ENCODE results near the gene TPST2.

TPST2 gene

DNA sequence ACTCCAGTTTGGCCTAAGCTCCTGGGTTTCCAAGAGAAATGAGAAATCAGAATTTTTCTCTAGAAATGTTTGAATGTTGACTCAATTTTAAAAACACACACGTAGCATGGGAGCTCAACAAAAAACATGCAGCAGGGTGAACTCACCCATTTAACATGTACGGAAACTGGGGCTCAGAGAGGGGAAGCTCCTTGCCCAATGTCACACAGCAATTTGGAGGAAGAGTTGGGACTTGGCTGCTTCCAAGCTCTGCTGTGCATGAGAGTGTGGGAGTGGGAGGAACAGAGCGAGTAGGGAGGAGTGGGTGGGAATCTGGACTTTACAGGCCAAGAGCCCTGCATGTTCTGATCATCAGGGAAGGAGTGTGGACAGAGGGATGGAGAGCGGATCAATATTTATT lies 5.9 kb downstream of the TPST2 start:
- TF ChIP-seq TAF1 (IDR thresholded peaks at IDR 0.05; ENCODE audit: borderline replicate concordance, insufficient read depth, low read length) (no peak), SIN3A (IDR thresholded peaks at IDR 0.05; ENCODE audit: borderline replicate concordance, insufficient read depth, low read length) (no peak)

DNA sequence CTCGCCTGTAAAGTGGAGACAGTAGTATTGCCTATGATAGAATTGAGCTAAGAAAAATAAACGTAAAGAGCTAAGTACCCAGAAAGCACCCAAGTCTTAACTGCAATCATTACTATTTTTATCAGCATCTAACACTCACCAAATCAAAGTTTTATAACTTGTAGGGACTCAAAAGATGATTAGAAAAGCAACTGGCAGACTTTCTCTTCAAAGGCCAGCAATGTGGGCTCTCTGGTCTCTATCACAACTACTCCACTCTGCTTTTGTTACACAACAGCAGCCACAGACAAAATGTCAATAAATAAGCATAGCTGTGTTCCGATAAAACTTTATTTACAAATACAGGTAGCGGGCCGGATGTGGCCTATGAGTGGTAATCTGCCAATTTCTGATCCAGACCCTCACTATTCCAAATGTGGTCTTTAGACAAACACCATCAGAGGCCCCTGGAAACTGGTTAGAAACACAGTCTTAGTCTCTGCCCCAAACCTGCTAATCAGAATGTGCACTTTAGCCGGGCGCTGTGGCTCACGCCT lies 8.2 kb downstream of the TPST2 start:
- TF ChIP-seq TAF1 (IDR thresholded peaks at IDR 0.05; ENCODE audit: borderline replicate concordance, insufficient read depth, low read length) = no peak
- TF ChIP-seq, protein P1, sequence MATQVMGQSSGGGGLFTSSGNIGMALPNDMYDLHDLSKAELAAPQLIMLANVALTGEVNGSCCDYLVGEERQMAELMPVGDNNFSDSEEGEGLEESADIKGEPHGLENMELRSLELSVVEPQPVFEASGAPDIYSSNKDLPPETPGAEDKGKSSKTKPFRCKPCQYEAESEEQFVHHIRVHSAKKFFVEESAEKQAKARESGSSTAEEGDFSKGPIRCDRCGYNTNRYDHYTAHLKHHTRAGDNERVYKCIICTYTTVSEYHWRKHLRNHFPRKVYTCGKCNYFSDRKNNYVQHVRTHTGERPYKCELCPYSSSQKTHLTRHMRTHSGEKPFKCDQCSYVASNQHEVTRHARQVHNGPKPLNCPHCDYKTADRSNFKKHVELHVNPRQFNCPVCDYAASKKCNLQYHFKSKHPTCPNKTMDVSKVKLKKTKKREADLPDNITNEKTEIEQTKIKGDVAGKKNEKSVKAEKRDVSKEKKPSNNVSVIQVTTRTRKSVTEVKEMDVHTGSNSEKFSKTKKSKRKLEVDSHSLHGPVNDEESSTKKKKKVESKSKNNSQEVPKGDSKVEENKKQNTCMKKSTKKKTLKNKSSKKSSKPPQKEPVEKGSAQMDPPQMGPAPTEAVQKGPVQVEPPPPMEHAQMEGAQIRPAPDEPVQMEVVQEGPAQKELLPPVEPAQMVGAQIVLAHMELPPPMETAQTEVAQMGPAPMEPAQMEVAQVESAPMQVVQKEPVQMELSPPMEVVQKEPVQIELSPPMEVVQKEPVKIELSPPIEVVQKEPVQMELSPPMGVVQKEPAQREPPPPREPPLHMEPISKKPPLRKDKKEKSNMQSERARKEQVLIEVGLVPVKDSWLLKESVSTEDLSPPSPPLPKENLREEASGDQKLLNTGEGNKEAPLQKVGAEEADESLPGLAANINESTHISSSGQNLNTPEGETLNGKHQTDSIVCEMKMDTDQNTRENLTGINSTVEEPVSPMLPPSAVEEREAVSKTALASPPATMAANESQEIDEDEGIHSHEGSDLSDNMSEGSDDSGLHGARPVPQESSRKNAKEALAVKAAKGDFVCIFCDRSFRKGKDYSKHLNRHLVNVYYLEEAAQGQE (IDR thresholded peaks at IDR 0.05; ENCODE audit: insufficient read depth in 1 of 2, low read depth in 2 of 2, low read length in 2 of 2) = no peak
- TF ChIP-seq SIN3A (IDR thresholded peaks at IDR 0.05; ENCODE audit: borderline replicate concordance, insufficient read depth, low read length) = no peak

DNA sequence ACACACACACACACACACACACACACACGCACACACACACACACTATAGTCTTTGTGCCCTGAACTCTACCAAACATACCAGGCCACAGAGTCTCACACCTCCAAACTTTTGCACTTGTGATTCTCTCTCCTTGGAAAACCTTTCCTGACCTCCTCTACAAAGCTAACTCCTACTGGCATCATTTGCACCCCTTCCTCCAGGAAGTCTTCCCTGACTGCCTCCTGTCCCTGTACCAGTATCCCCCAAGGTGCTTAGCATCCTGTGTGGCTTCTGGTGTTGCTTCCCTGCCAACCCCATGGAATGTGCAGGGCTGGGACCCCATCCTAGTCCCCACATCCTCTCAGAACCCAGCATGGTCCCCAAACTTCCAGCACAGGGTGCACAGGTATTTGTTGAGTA lies 8.9 kb downstream of the TPST2 start:
- no peak for TF ChIP-seq TAF1 (IDR thresholded peaks at IDR 0.05; ENCODE audit: borderline replicate concordance, insufficient read depth, low read length)
- TF ChIP-seq SIN3A (IDR thresholded peaks at IDR 0.05; ENCODE audit: borderline replicate concordance, insufficient read depth, low read length) = no peak
- TF ChIP-seq, protein P1 (IDR thresholded peaks at IDR 0.05; ENCODE audit: insufficient read depth in 1 of 2, low read depth in 2 of 2, low read length in 2 of 2) = no peak
- TF ChIP-seq POLR2AphosphoS5 (IDR thresholded peaks at IDR 0.05; ENCODE audit: low read depth, low read length) = no peak
- no peak for TF ChIP-seq FOXP2 (optimal IDR thresholded peaks at IDR 0.05; ENCODE audit: borderline replicate concordance, extremely low read depth, extremely low read length, insufficient read depth)

DNA sequence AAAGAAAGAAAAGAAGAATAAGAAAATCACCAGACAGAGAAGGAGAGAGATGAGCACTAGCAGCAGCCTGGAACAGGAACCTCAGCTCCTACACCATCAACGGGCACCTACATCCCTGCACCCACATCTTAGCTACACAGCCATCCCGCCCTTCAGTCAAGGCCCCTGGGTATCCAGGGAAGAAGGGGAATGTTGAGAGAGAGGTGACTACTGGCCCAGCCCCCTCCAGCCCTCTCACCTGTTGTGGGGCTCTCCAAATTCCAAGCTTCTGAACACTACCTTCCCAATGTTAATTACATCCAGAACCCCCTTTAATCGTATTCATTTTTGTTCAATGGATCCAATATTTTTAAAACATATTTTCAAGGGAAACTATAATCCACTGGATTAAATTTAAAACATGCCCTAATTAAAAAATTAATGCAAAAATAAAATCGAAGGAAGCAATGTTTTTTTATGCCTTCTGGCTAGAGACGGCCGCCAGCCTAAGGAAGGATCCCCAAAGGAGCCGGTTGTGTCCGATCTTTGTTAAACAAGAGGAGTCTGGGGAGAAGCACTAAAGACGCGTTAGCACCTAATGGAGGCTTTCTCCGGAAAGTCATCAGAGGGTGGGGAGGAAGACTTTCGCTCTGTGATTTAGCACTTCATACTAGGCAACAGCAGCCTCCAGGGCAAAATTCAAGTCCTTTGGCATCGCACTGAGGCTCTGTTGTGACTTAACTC lies 9.5 kb downstream of the TPST2 start:
- TF ChIP-seq TAF1 (IDR thresholded peaks at IDR 0.05; ENCODE audit: borderline replicate concordance, insufficient read depth, low read length) (no peak), SIN3A (IDR thresholded peaks at IDR 0.05; ENCODE audit: borderline replicate concordance, insufficient read depth, low read length) (no peak), FOXP2 (optimal IDR thresholded peaks at IDR 0.05; ENCODE audit: borderline replicate concordance, extremely low read depth, extremely low read length, insufficient read depth) (no peak), POLR2AphosphoS5 (IDR thresholded peaks at IDR 0.05; ENCODE audit: low read depth, low read length) (no peak)
- TF ChIP-seq, protein P1 (IDR thresholded peaks at IDR 0.05; ENCODE audit: insufficient read depth in 1 of 2, low read depth in 2 of 2, low read length in 2 of 2) = no peak

DNA sequence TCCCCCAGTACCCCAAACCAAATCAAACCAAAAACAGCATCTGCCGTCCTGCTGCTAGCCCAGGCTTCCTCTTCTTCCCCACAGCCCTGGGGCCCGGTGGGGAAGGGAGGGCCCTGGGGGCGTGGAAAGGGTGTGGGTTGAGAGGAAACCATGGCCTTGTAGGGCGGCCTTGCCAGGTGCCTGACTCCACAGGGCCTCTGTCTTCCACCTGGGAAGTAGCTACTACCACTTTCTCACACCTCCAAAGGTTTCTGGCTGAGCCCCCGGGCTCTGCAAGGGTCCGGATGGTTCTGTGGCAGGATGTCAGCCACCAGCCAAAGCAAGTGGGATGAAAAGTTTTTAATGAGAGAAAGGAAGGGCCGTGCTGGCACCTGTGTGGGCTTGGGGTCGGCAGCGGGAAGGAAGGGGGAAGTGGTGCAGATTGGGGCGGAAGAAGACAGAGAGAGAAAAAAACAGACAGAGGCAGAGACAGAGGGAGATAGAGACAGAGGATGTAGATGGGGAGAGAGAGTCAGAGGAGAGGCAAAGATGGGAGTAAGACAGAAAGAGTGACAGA lies 10.5 kb downstream of the TPST2 start:
- TF ChIP-seq TAF1 (IDR thresholded peaks at IDR 0.05; ENCODE audit: borderline replicate concordance, insufficient read depth, low read length) (no peak), SIN3A (IDR thresholded peaks at IDR 0.05; ENCODE audit: borderline replicate concordance, insufficient read depth, low read length) (no peak), POLR2AphosphoS5 (IDR thresholded peaks at IDR 0.05; ENCODE audit: low read depth, low read length) (no peak), FOXP2 (optimal IDR thresholded peaks at IDR 0.05; ENCODE audit: borderline replicate concordance, extremely low read depth, extremely low read length, insufficient read depth) (no peak)
- TF ChIP-seq, protein P1 (IDR thresholded peaks at IDR 0.05; ENCODE audit: insufficient read depth in 1 of 2, low read depth in 2 of 2, low read length in 2 of 2) = no peak

All from PFSK-1 (cell line).